ENCODE data around the gene PLXNB1.

- TF ChIP-seq CTCF (IDR thresholded peaks at IDR 0.05; ENCODE audit: insufficient read depth, low read length) (no peak), GABPA (IDR thresholded peaks at IDR 0.05; ENCODE audit: low read depth) (no peak)
These were observed 11.7 kb downstream of the PLXNB1 start for GRCh38 chr3:48418140-48418539.

Measured in HL-60 (cell line).